GM03348 (cell line): ENCODE results near the gene TTC39C.

ENCODE experiments used
- DNase-seq: peaks from one replicate; pipeline ENCODE4 v3.0.0; 2012; ENCODE audit warnings: low spot score

Gene TTC39C

DNA sequence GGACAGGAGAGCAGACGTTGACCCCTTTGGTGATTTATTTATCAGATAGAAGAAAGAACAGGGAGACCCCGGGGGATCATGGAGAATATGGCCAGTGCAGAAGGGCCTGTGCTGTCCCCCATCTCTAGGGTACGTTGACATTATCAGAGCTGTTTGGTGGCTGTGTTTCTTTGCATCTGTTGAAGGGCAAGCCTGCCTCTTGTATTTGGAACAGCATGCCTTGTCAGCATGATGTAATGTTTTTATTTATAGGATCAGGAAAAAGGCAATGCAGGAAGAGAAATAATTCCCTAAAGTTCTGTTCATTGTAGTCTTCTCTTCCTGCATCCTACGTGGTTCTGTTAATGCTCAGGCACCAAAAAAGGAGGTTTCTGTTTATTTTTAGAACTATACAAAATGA is 74.5 kb downstream of the TTC39C start:
- peak; percentile 15 for DNase-seq

DNA sequence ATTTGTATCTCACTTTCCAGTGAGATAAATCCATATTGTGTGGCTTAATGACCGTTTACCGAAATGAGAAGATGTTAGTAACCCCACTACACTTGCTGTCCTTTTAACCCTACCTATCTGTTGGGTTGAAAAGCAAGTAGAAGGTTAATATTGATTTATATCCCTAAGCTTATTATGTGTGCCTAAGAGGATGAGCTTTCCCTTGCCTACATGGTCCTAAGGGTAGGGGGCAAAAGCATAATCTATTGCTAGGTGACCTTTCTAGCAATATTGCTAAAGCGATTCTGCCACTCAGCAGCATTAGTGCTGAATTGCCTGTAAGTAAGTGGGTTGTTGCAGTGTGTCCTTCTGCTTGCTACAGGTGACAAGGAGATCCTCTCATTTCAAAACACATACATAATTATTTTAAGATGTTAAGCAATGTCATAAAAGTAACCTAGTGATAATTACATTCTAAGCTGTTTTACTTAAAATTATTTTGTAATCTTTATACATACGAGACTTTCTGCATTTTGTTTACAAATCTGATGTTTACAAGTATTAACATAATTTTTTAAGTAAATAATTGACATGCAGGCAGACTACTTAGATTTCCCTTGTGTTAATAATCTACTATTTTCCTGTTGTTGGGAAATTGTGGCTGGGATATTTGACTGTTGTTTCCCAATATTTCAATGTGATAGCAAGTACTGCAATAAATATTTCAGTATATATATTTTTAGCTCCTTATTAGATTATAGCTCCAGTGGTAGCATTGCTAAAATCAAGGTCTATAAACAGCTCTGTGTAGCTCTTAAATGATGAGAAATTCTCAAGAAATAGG is 75.2 kb downstream of the TTC39C start:
- DNase-seq, result no peak

DNA sequence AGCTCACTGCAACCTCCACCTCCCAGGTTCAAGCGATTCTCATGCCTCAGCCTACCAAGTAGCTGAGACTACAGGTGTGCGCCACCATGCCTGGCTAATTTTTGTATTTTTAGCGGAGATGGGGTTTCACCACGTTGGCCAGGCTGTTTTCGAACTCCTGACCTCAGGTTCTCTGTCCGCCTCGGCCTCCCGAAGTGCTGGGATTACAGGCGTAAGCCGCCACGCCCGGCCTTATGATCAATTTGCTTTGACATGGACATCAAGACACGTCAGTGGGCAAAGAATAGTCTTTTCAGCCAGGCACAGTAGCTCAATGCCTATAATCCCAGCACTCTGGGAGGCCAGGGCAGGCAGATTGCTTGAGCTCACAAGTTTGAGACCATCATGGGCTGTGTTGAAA is 76.3 kb downstream of the TTC39C start:
- DNase-seq, result no peak

DNA sequence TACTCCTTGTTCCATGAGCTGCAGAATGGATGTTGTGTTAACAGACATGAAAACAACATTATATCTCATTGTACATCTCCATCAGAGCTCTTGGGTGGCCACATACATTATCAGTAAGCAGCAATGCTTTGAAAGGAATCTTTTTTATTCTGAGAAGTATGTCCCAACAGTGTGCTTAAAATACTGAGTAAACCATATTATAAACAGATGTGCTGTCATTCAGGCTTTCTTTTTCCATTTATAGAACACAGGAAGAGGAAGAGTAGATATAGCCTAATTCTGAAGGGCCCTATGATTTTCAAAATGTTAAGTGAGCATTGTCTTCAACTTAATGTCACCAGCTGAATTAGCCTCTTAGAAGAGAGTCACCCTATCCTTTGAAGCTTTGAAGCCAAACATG is 80.0 kb downstream of the TTC39C start:
- no peak for DNase-seq

DNA sequence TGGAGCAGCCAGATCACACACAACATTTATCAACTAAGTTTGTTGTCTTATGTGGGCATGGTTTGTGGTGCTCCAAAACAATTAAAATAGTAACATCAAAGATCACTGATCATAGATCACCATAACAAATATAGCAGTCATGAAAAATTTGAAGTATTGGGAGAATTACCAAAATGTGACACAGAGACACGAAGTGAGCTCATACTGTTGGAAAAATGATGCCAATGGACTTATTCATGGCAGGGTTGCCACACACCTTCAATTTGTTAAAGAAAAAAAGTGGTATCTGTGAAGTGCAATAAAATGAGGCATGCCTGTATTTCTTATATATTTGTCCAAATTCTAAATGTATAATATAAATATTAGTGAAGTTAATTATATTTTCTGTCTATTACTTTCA is 81.4 kb downstream of the TTC39C start:
- no peak for DNase-seq

DNA sequence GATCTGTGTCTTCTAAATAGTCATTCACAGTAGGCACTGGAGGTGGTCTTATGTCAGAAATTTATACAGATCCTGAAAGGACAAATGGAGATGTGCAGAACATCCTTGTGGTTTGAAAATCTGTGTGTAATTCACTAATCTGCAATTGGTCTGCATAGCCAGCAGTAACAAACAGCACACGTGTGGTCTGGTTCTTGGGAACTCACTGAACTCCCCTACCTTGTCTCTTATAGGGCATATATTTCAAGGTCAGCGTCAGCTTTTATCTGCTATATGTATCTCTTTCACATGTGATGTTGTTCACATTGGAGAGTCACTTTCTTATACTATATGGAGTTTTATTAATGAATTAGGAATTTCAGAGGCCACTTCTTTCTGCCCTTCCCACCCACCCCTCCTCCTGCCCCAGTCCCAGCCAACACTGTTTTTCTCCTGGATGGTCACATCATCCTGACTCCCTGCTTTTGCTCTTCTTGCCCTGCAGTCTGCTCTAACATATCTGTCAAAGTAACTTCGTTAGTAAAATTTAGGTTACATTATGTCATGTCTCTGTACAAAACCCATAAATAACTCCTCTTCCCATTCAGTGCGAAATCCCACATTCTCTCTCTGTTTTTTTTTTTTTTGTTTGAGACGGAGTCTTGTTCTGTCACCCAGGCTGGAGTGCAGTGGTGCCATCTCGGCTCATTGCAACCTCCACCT is 88.9 kb downstream of the TTC39C start:
- DNase-seq, result no peak

DNA sequence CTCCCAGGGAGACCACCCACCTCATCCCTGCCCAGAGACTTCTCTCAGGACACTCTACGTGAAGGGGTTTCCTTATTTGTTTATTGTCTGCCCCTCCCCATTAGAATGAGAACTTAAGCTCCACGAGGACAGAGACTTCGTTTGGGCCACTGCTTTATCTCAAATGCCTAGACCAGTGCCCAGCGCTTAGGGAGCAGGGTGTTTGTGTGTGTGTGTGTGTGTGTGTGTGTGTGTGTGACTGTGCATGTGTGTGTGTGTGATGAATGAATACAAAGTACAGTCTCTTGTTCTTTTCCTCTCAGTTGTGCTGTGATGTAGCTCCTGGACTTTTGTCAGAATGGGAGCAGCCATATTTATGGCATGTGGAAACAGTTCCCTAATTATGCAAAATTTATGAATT is 89.9 kb downstream of the TTC39C start:
- no peak for DNase-seq

DNA sequence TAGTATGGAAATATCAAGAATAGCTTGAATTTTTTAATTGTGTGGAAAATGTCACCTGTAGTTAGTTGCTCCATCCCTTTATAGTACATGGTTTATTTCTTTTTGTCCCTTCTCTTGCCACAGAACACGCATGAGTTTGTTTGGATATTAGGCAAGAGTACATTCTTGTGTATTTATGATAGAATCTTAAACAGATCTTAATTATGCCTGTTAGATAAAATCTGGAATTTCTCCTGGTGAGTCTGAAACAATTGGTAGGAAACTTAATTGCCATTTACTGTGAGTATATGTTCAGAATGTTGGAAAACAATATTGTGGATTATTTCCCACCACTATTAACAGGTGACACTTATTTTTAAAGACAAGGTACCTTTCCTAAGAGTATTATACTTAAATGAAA is 94.1 kb downstream of the TTC39C start:
- DNase-seq, result no peak

DNA sequence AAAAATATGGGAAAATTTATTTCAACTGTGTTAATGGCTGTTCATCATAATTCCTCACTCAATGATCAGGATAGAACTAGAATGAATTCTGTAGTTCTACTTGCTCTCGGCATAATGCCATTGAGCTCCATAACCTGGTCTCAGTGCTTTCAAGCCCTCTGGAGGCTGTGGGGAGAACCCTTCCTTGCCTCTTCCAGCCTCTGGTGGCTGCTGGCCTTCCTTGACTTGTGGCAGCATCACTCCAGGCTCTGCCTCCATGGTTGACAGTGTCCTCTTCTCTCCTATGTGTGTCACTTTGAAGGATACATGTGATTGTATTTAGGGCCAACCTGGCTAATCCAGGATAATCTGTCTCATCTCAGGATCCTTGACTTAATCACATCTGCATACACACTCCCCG is 97.4 kb downstream of the TTC39C start:
- DNase-seq, result no peak

DNA sequence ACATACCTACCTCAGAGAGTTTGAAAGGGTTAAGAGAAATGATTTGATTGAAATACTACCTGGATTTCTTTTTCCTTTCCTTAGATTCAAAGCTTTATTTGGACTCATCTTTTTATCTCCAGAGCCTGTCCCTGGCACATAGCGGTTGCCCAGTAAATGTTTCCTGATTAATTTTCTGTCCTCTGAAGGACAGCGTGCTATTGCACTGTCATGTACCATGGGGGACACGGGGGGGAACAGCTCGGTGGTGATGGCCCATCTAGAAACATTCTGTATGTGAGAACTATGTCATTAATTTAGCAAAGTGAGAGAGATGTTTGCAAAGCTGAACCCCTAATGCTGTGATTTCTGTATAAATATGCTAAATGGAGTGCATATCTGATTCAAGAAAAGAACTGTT is 97.9 kb downstream of the TTC39C start:
- no peak for DNase-seq

DNA sequence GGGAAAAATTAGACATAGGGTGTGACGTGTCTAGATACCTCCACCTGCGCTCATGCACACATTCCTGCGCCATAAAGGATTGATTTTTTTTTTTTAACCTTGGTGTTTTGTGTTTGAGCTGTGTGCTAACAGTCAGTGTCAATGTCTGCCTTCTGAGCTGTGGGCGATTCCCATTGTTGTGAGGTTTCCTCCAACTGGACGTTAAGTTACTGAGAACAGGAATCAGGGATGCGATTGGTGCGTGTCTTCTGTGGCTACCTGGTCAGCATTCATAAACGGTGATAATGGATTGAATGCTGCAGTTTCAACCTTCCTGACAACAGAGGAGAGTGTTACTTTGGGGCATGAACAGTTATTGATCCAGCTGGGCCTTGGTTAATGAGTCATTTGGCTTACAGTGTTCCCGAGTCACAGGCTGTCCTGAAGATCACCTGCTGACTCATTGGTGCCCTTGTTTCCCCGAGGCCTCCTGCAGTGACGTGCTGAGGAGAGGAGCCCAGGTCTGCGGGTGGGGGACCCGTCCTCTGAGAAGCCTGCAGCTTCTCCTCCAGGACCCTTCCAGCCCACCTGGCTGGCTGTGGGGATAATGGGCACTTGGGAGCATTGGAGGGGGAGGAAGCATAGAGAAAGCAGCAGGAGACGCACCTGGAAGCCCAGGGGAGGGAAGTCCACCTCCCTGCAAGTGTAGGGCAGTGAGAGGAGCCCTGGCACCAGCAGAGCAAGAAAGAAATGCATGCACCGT is 98.5 kb downstream of the TTC39C start:
- DNase-seq, result no peak

DNA sequence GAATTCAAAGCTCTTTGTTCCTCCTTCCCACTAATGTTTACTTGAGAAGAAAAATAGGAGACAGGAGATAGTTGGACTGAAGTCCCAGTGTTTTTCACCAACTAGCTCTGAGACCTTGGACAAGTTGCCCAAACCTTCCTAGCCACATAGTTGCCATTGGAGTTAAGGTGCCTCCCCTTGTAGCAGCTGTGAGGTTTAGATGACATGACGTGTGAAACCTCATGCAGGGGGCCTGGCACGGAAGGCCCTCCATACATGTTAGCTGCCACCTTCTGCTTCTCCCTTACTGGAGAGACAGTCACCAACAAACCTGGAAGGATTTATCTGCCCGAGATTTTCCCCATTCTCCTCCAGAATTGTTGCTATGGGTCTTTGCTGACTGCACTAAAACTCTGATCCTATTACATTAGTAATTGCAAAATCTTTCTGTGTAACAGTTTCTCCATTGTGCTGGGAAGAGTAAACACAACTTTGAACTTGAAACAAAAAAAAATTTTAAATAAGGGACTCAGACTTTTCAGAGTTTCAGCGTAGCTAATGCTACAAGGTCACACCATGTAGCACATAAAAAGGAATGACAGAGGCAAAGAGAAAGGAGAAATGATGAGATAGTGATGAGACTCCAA is 100.5 kb downstream of the TTC39C start:
- no peak for DNase-seq

DNA sequence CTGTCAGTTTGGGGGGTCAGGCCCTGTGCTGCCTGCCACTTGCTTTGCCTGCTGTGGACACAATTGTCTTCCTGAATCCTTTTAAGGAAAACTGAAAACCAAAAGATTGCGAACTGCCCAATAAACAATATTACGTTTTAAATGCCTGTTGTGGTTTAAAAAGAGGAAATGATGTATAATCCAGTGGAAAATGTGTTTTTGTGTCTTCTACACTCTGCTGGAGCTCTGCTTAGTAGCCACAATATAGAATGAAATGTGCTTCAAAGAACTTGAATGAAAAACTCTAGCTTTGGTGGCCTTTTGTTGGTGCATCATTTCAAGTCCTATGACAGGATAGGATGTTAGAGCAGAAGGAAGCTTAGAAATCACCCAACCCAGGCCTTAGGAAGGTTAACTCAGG is 101.1 kb downstream of the TTC39C start:
- no peak for DNase-seq

DNA sequence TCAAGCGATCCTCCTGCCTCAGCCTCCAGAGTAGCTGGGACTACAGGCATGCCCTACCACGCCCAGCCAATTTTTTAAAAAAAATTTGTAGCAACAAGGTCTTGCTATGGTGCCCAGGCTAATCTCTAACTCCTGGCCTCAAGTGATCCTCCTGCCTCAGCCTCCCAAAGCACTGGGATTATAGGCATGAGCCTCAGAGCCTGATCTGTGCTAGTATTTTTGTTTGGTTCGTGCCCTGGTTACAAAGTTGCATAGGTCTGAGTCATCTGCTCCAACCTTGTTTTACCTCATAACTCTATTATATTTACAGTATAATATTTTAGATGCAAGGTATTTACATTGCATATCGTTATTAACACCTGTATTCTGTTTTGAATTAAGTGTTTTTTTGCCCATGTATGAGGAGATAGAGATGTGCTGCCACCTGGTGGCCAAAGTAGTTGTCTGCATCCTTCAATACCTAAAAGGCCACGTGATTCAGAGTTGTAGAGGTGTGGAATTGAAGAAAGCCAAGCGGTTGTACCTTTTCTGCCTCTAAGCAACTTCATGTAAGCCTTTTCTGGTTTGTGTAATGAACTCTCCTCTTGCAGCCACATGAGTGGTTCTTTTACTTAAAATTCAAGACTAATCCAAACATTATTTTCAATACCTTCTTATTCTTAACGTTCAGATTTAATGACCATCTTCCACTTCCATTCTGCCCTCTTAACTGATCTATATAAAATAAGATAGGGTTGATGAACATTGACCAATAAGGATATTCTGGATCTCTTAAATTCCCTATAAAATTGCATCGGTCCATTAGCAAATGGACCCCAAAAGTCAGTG is 104.4 kb downstream of the TTC39C start:
- DNase-seq, result peak; percentile 69

DNA sequence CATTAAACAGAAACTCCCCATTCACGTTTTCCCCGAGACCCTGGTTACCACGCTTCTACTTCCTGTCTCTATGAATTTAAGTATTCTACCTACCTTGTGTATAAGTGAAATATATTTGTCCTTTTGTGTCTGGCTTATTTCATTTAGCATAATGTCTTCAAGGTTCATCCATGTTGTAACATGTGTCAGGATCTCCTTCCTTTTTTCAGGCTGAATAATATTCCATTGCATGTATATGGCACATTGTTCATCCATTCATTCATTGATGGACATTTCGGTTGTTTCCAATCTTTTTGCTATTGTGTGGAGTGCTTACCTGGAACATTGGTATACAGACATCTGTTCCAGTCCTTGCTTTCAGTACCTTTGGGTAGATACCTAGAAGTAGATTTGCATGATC is 106.1 kb downstream of the TTC39C start:
- DNase-seq, result no peak

DNA sequence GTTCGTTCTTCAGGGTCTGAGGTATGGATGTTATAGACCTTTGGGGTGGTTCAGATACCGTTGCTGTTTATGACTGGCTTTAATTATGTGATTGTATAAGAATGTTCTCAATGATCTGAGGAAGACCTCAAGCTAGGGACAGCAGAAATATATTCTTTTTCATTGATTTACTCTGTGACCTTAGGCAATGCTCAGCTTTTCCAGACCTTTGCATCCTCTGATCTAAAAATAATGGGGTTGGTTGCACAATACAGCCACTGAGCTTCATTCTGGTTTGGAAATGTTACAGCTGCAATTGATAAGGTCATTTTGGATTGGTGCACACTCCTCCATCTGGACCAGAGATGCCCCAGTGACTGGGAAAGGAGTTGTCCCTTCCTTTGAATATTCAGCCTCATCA is 107.1 kb downstream of the TTC39C start:
- no peak for DNase-seq

DNA sequence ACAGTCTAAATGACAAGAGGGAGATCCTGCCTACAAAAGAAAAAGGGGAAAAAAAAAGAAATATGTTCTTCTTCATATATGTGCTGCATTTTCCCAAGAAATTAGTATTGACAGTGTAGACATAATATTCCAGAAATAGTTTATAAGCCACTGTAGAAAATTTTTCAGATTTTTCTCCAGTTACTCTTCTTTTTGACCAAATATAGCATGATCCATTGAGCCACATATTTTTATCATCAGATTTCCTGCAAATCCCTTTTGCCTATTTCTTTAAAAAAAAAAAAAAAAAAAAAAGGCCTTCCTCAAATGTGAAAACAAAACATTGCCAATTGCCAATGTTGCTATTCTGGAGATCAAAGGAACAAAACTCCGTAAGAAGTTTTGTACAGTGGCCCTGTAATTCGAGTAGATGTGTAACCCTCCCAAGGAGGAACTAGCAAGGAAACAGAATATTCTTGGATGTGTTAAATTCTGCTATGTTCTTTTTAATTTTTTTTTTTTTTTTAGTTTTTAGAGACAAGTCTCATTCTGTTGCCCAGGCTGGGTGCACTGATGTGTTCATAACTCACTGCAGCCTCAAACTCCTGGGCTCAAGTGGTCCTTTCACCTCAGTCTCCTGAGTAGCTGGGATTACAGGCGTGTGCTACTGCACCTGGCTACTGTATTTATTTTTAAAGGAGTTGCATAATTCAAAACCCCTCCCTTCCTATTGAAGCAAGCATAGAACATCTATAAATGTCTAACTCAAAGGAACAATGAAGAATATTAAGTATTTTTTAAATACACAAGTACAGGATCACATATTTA is 111.8 kb downstream of the TTC39C start:
- DNase-seq, result peak; percentile 47

DNA sequence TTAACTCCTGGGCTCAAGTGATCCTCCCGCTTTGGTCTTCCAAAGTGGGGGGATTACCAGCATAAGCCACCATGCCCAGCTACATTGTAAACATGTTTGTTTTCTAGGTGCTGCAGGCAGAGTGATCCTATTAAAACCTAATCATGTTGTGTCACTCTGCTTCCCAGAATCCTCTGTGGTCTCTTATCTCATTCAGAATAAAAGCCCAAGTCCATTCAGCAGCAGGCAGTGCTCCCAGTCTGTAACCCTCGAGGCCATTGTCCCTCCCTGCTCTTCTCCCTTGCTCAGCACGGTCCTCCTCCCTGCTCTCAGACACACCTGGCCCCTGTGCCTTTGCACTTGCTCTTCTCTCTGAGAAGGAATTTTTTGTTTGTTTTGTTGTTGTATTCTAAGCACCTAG is 113.2 kb downstream of the TTC39C start:
- no peak for DNase-seq

DNA sequence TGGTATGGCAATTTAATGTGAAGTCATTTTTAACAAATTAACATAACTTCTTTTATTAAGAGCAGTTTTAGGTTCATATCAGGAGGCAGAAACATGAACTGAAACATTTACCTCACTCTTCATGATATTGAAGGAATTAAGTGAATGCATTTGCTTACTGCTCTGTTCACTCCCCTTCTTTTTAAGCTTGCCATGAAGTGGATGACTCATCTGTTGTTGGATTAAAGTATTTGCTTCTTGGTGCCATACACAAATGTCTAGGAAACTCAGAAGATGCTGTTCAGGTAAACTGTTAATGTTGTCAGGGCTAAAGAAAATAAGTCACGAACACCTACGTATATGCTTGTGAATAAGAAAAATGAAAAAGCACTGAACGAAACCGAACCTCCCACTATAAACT is 114.1 kb downstream of the TTC39C start:
- no peak for DNase-seq

DNA sequence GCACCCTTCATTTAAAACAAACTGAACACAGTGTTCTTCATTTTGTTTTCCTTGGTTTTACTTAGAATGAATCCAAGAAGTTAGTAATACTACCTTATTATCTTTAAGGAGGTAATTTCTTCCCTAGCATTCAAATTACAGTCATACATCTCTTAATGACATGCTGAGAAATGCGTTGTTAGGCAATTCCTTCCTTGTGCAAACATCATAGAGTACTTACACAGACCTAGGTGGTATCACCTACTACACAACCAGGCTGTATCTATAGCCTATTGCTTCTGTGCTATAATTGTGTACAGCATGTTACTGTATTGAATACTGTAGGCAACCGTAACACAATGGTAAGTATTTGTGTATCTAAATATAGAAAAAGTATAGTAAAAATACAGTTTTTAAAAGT is 115.9 kb downstream of the TTC39C start:
- DNase-seq, result no peak

DNA sequence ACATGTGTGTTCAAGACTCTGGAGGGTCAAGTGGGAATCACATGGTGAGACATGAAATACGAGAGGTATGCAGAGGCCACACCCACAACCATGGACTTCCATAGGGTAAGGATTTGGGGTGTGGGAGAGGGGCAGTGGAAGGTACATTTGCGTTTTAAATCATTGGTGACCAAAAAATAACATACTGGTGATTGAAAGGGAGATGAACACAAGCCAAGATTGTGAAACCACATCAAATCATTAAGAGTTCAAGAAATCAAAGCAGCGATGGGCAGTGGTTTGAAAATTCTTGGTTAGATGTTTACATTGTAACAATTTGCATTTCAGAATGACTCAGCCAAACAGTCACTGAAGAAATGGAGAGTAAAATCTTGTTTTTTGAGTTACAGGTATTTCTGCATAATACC is 122.4 kb downstream of the TTC39C start:
- DNase-seq, result no peak
